K562 (cell line): ENCODE results near the gene CUL5. TPM values are rescaled to one million over a fixed set of nuclear protein-coding genes. Genes with fewer than 3 reads are reported as not detected.

ENCODE experiments used
- FOXA3 ChIP-seq, 2 experiments: fragments of 450-650 bp in 1 of 2; sonication (generic) in 1 of 2; formaldehyde crosslinking; IDR thresholded peaks in 1 of 2; conservative IDR thresholded peaks in 1 of 2; 2 replicates each; pipeline versions ENCODE4 v1.4.0 to v1.8.0; 2020 to 2022; ENCODE audit warnings: mild to moderate bottlenecking in 2 of 2, missing genetic modification reagents in 1 of 2
- polyA plus RNA-seq, 8 experiments: library from polyadenylated mRNA; depleted of rRNA in 4 of 8; stranded (reverse) in 5 of 8; unstranded in 3 of 8; fragments of >200 nt; fragmentation: Nextera tagmentation in 2 of 8; fragmentation: Illumina TruSeq in 1 of 8; extraction: Ambion mirVana in 2 of 8; extraction: Trizol in 1 of 8; gene quantifications; 2 replicates each; pipeline versions ENCODE4 v1.2.1 to v1.2.3, GENCODE V29; 2011 to 2014; ENCODE audit warnings: inconsistent platforms in 1 of 8, missing spikeins in 1 of 8
- total RNA-seq, 7 experiments: library from RNA; depleted of rRNA in 6 of 7; stranded (reverse); fragments of >200 nt in 6 of 7; fragmentation: Illumina TruSeq in 2 of 7; extraction: Trizol in 2 of 7; gene quantifications; 2 replicates each; pipeline versions ENCODE4 v1.2.1 to v1.2.3, GENCODE V29; 2011 to 2021; ENCODE audit warnings: low replicate concordance in 1 of 7
- TF ChIP-seq, protein P1 (sequence below), 2 experiments: fragments of 450-650 bp in 1 of 2; sonication (generic) in 1 of 2; formaldehyde crosslinking in 1 of 2; IDR thresholded peaks; 2 replicates each; pipeline versions ENCODE4 v1.7.1 to v1.9.0; 2016 to 2022; ENCODE audit warnings: inconsistent platforms in 1 of 2, mild to moderate bottlenecking in 1 of 2, missing genetic modification reagents in 1 of 2
- TF ChIP-seq, protein P2 (sequence below): sonication (generic); formaldehyde crosslinking; IDR thresholded peaks from 2 replicates; pipeline ENCODE4 v1.8.0; 2022; ENCODE audit warnings: mild to moderate bottlenecking, missing genetic modification reagents, borderline replicate concordance
- TF ChIP-seq, protein P3 (sequence below), 3 experiments: fragments of 200-800 bp in 1 of 3; fragments of 250-450 bp in 1 of 3; fragments of 450-650 bp in 1 of 3; sonication (Bioruptor Pico) in 1 of 3; sonication (Bioruptor generic) in 1 of 3; formaldehyde crosslinking in 1 of 3; IDR thresholded peaks; 2 replicates each; pipeline versions ENCODE4 v1.6.1 to v1.8.0; 2016 to 2022; ENCODE audit warnings: mild to moderate bottlenecking in 2 of 3, missing genetic modification characterization in 2 of 3, missing compliant biosample characterization in 1 of 3, moderate library complexity in 1 of 3

The CUL5 gene
- total and polyA plus RNA-seq, 9 of the 15 experiments (the other 6 are each of a cell fraction or from before 2014, with no cell fraction given): 14.3 to 45.9 (median 23.0) TPM

DNA sequence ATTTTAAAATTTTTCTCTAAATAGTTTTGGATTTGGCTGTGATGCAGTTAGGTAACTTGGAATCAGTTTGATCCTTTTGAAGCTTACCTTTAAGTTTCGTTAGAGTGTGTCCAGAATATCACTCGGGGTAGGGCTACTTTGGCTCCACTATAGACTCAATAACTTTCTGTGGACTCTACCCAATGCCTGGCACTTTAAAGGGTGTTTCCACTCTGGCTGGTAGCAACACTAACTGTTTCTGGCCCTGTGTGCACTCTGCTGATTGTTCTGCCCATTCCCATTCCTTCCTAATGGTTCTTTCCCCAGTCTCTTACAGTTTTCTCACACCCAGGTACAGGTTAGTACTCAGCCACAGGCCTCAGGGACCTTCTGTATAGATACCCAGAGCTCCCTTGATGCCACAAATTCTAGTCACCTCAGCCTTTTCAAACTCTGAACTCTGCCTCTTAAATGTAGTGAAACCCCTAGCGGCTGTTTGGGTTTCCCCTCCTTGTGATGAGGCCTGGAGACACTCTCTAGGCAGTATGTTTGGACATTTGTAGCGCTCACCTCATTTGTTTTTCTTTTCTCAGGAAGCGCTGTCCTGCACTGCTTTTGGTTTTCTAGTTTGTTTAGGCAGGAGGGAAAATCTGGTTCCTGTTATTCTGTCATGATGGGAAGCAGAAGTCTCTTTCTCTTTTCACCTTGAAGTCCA lies 16.8 kb downstream of the CUL5 start (continued):
- TF ChIP-seq, protein P1, sequence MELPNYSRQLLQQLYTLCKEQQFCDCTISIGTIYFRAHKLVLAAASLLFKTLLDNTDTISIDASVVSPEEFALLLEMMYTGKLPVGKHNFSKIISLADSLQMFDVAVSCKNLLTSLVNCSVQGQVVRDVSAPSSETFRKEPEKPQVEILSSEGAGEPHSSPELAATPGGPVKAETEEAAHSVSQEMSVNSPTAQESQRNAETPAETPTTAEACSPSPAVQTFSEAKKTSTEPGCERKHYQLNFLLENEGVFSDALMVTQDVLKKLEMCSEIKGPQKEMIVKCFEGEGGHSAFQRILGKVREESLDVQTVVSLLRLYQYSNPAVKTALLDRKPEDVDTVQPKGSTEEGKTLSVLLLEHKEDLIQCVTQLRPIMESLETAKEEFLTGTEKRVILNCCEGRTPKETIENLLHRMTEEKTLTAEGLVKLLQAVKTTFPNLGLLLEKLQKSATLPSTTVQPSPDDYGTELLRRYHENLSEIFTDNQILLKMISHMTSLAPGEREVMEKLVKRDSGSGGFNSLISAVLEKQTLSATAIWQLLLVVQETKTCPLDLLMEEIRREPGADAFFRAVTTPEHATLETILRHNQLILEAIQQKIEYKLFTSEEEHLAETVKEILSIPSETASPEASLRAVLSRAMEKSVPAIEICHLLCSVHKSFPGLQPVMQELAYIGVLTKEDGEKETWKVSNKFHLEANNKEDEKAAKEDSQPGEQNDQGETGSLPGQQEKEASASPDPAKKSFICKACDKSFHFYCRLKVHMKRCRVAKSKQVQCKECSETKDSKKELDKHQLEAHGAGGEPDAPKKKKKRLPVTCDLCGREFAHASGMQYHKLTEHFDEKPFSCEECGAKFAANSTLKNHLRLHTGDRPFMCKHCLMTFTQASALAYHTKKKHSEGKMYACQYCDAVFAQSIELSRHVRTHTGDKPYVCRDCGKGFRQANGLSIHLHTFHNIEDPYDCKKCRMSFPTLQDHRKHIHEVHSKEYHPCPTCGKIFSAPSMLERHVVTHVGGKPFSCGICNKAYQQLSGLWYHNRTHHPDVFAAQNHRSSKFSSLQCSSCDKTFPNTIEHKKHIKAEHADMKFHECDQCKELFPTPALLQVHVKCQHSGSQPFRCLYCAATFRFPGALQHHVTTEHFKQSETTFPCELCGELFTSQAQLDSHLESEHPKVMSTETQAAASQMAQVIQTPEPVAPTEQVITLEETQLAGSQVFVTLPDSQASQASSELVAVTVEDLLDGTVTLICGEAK (IDR thresholded peaks at IDR 0.05): no peak
- TF ChIP-seq, protein P1 (CRISPR knock-in tag; IDR thresholded peaks at IDR 0.05): no peak
- TF ChIP-seq FOXA3 (CRISPR knock-in tag; conservative IDR thresholded peaks at IDR 0.05 in 1 of 2, IDR thresholded peaks at IDR 0.05 in 1 of 2): no peak
- TF ChIP-seq, protein P2, sequence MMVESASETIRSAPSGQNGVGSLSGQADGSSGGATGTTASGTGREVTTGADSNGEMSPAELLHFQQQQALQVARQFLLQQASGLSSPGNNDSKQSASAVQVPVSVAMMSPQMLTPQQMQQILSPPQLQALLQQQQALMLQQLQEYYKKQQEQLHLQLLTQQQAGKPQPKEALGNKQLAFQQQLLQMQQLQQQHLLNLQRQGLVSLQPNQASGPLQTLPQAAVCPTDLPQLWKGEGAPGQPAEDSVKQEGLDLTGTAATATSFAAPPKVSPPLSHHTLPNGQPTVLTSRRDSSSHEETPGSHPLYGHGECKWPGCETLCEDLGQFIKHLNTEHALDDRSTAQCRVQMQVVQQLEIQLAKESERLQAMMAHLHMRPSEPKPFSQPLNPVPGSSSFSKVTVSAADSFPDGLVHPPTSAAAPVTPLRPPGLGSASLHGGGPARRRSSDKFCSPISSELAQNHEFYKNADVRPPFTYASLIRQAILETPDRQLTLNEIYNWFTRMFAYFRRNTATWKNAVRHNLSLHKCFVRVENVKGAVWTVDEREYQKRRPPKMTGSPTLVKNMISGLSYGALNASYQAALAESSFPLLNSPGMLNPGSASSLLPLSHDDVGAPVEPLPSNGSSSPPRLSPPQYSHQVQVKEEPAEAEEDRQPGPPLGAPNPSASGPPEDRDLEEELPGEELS: no peak
- TF ChIP-seq, protein P3, sequence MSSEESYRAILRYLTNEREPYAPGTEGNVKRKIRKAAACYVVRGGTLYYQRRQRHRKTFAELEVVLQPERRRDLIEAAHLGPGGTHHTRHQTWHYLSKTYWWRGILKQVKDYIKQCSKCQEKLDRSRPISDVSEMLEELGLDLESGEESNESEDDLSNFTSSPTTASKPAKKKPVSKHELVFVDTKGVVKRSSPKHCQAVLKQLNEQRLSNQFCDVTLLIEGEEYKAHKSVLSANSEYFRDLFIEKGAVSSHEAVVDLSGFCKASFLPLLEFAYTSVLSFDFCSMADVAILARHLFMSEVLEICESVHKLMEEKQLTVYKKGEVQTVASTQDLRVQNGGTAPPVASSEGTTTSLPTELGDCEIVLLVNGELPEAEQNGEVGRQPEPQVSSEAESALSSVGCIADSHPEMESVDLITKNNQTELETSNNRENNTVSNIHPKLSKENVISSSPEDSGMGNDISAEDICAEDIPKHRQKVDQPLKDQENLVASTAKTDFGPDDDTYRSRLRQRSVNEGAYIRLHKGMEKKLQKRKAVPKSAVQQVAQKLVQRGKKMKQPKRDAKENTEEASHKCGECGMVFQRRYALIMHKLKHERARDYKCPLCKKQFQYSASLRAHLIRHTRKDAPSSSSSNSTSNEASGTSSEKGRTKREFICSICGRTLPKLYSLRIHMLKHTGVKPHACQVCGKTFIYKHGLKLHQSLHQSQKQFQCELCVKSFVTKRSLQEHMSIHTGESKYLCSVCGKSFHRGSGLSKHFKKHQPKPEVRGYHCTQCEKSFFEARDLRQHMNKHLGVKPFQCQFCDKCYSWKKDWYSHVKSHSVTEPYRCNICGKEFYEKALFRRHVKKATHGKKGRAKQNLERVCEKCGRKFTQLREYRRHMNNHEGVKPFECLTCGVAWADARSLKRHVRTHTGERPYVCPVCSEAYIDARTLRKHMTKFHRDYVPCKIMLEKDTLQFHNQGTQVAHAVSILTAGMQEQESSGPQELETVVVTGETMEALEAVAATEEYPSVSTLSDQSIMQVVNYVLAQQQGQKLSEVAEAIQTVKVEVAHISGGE (CRISPR knock-in tag; IDR thresholded peaks at IDR 0.05): no peak
